Right ventricle myocardium superior (tissue), 1 donor: ENCODE measurements around the gene EIF5. TPM values are rescaled to one million over a fixed set of nuclear protein-coding genes. Genes with fewer than 3 reads are reported as not detected.
A peak's percentile ranks its signal among the peaks of the same experiment; 100 is the strongest.
"Not testable (repeated sequence)": the region's sequence is repeated elsewhere in the genome, so short reads cannot be mapped to it uniquely, and the experiment has no call there.

ENCODE experiments used
- ATAC-seq: fragments of 200-7000 bp; cut with Tn5 transposase; one replicate; pipeline ENCODE4 v1.9.1; 2020; ENCODE audit warnings: mild to moderate bottlenecking; ENCODE audit not compliant: poor library complexity
- DNase-seq: peaks from one replicate; pipeline ENCODE4 v3.0.0-alpha.2; 2020
- intact Hi-C: fragments of 100-400 bp; cut with DNase I; formaldehyde crosslinking; loops from one replicate; pipeline ENCODE4 v1.11.2; 2022
- total RNA-seq: library from RNA; stranded (reverse); fragmentation: NEBNext Ultra II Directional; extraction: Animal tissue kit (Norgen Biotek cat#: 25700); gene quantifications from one replicate; pipeline ENCODE4 v1.2.1, GENCODE V29; 2021
- donor health status: DM: no; HTN: yes; CAD: no; lungs with severe emphysema.

The EIF5 gene
- total RNA-seq, 1 donor from 2014 or later = 234 TPM

DNA sequence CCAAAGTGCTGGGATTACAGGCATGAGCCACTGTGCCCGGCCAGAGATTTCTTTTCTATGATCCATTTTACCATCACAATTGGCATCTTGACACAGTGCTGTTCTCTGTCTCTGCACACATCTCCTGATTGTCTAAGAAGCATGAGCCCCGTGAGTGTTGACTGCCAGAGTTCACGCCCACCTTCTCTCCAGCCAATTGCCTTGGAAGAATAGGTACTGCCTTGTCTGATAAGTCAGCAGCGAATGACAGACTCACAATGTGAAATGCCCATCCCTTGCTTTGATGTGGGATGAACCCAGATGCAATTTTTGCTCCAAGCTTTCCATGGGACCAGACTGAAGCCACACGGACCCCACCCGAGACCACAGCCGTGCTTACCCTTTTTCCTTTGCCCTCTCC lies 19.3 kb downstream of the EIF5 start:
- ATAC-seq (no peak), DNase-seq (no peak)
- intact Hi-C loops = no loop called here

DNA sequence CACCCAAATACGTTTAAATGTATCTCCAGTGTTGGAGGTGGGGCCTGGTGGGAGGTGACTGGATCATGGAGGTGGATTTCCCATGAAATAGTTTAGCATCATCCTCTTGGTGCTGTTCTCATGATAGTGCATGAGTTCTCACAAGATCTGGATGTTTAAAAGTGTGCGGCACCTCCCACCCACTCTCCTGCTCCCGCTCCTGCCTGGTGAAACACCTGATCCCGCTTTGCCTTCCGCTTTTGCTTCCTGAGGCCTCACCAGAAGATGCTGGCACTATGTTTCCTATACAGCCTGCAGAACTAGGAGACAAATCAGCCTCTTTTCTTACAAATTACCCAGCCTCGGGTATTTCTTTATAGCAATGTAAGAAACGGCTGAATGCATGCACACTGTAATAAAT lies 20.1 kb downstream of the EIF5 start:
- no peak for ATAC-seq
- intact Hi-C loops = no loop called here
- no peak for DNase-seq

GRCh38 chr14:103356024-103356682 lies 22.1 kb downstream of the EIF5 start:
- DNase-seq (no peak), ATAC-seq (peak; percentile 45)
- intact Hi-C loops = no loop called here

GRCh38 chr14:103357552-103357951 lies 23.5 kb downstream of the EIF5 start:
- intact Hi-C loops, DNase-seq, ATAC-seq: not testable (repeated sequence)

DNA sequence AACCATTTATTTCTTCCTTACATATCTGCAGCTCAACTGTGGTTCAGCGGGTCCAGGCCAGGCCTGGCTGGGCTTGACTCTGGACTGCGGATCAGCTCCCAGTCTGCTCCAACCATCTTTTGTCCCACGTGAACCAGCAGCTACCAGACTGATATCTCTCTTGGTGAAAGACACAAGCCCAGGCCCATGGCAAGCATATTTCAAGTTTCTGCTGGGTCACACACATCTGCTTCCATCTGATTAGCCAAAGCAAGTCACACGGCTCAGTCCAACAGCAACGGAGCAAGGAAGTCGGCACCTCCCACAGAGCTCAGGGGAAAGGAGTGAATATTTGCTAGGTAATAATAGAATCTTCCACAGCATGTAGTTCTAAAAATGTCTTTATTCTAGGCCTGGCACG lies 26.5 kb downstream of the EIF5 start:
- intact Hi-C loops = no loop called here
- ATAC-seq (no peak), DNase-seq (no peak)

DNA sequence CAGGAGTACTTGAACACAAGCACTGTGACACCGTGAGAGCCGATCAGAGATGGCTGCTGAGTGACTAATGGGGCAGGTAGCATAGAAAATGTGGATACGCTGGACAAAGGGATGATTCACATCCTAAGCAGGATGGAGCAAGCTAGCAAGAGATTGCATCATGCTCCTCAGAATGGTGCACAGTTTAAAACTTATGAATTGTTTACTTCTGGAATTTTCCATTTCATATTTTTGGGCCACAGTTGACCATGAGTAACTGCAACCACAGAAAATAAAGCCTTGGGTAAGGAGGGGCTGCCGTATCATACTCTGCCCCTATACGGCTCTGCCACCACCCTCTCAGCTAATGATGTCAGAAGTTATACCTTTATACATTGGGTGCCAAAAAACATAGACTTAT lies 27.8 kb downstream of the EIF5 start:
- intact Hi-C loops = no loop called here
- DNase-seq (no peak), ATAC-seq (no peak)

GRCh38 chr14:103362780-103363179 lies 28.7 kb downstream of the EIF5 start:
- intact Hi-C loops = no loop called here
- no peak for DNase-seq
- no peak for ATAC-seq

DNA sequence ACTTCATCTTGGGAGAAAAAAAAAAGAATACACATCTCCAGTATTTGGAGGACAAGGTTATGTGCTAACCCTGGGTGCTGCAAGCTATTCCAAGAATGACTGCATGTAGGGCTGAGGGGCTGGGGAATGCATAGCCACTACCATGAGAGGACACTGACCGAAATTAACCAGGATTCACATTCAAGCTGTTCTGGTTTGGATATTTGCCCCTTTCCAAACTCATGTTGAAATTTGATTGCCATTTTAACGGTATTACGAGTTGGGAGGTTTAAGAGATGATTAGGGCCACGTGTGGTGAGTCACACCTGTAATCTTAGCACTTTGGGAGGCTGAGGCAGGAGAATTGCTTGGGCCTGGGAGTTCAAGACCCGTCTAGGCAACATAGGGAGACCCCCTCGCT lies 32.7 kb downstream of the EIF5 start:
- intact Hi-C loops = no loop called here
- ATAC-seq = no peak
- no peak for DNase-seq

DNA sequence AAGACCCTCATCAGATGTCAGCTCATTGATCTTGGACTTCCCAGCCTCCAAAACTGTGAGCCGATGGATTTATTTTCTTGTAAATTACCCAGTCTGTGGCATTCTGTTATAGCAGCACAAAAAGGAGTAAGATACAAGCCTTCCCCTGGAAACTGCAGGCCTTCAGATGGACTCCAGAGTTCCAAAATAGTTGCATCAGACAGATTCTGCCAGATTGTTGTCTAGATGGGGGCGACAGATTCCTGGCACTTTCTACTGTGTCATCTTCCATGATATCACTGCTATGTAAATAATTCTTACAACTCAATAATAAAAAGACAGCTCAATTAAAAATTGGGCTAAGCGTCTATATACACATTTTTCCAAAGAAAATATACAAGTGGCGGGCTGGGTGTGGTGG lies 34.0 kb downstream of the EIF5 start:
- no peak for DNase-seq
- intact Hi-C loops = no loop called here

GRCh38 chr14:103370087-103370486 lies 36.0 kb downstream of the EIF5 start:
- DNase-seq (no peak), ATAC-seq (no peak)
- intact Hi-C loops = no loop called here

More for the DNA sequence above, 34.0 kb downstream of the EIF5 start:
- ATAC-seq = no peak

DNA sequence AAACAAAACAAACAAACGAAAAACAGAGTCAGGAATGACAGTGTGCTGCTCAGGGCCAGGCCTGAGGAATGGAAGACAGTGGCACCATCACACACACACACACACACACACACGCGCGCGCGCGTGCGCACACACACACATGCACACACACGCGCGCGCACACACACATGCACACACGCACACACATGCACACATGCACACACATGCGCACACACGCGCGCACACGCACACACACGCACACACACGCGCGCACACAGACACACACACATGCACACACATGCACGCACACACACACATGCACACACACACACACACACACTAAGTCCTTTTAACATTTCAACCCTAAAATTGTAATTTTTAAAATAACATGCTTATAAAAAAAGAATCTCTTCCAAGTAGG lies 38.0 kb downstream of the EIF5 start:
- ATAC-seq (no peak), DNase-seq (no peak)
- intact Hi-C loops = no loop called here

DNA sequence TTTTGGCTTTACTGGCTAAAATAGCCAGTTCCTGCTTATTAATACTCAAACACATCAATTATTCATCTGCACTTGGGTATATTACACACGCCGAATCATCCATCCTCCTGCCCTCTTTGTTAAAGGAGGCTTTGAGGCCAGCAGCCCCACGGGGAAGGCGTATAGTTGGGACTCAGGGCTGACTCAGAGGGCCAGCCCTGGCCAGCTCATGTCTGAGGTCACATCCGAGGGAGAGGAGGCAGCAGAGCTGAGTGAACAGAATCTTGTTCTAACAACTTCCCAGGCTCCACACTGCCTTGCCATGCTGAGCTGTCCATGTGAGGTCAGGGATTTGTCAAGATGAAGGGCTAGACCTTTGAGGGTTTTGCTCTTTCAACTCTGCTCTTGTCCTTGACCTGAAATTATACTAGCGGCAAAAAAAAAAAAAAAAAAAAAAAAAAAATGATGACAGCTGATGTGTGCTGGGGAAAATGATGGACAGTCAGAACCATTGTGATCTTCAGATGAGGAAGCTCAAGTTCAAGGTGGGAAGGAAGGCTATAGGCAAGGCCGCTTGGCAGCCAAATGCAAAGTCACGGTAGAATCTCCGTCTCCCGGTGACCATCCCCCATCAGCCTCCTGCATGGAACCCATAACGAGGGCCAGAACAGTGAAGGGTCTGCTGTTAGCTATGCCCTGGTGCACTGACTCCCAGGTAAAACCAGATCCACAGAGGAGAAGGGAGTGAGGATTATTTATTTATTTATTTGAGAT lies 38.7 kb downstream of the EIF5 start:
- intact Hi-C loops = no loop called here
- no peak for DNase-seq
- ATAC-seq = no peak

DNA sequence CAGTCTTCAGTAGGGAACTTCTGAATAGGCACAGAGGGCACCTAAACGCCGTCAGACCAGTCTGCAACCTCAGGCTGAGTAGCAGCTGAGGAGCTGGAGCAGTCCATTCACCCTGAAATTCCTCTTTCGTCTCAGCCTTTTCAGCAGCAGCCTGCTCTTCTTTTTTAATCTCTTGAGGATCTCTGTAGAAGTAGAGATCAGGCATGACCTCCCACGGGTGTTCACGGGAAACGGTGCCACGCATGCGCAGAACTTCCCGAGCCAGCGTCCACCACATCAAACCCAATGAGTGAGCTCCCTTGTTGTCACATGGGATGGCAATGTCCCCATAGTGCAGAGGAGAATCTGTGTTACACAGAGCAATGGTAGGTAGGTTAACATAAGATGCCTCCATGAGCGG lies 40.1 kb downstream of the EIF5 start:
- intact Hi-C loops = no loop called here
- no peak for ATAC-seq
- no peak for DNase-seq

- no peak for ATAC-seq
- intact Hi-C loops = no loop called here
- no peak for DNase-seq
These were observed 43.5 kb downstream of the EIF5 start for GRCh38 chr14:103377522-103378037.

DNA sequence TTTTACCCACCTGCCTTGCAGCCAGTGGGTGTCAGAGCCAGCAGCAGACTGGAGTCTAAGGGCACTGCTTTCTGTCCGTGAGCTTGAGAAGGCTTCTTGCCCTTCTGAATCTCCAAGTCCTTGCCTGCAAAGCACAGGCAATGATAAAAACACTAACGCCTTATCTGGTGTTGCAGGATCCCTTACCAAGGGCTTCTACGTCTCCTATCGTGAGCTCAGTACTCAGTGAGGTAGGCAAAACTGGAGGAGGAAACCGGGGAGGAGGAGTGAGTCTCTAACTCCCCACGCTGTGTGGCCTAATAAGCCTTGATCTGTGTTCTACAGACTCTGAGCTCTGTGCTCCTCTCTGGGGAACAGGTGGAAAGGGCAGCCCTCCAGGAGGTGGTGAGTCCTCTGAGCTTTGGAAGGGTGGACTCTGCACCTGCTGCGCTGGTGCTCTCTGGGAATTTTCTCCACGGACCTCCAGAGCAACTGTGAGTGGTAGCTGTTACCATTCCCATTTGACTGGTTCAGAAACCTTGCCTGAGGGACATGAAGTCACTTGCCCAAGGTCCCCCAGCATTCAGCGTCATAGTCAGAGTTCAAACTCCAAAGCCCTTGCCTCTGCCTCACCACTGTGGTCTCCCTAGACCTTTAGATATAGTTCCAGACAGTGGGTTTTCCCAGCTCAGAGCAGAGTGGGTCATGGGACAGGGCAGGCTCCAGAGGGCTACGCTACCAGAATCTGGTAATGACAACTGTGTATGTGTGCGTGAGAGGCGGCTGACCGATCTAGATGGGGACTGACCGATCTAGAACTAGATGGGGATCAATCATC lies 44.2 kb downstream of the EIF5 start:
- DNase-seq (no peak), ATAC-seq (no peak)
- intact Hi-C loops = no loop called here

GRCh38 chr14:103380719-103381377 lies 46.8 kb downstream of the EIF5 start:
- DNase-seq = no peak
- intact Hi-C loops = no loop called here
- ATAC-seq = no peak

DNA sequence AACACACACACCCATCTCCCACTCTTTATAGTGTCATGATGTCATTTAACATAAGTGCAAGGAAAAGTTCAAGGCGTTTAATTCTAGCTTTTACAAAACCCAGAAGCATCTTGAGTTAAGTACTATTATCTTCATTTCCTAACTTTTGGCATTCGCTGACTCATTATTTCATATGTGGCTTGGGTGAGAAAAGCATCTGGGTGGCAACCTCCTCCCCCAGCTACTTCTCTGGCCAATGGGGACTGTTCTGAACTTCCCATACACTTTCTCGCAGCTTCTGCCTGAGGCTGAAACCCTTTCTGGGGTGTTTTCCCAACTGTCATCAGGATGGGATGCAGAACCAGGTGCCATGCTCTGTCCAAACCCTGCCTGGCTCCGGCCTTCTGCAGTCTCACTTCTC lies 48.3 kb downstream of the EIF5 start:
- intact Hi-C loops = no loop called here

DNA sequence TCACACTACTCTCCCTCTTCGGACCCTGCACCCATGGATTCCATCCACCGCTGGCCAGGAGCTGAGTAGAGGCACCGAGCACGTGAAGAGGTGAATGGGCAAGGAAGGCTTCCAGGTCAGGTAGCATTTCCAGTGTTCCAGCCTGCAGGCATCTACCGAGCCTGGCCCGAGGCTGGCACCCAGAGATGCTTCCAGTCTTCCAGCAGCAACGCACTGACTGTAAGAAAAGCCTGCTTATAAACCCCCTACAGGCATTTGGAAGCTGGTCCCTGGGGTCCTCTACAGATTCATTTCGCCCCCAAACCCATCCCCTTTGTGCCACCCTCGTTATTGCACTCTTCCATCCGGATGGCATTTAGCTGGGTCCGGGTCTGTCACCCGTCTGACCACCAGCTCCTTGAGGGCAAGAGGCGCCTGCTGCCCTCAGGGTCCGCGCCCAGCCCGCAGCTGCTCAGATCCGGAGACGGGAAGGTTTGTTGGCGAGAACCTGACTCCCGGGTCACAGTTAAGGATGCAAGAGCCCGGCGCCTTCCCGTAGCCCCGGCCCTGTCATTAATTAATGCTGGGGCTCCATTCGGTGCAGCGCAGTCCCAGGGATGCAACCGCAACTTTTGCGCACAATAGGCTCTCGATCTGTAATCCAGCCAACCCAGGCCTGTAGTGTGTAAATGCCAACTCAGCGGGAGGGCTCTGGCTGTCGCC lies 50.6 kb downstream of the EIF5 start:
- intact Hi-C loops = loop anchor here (5.0 kb wide), 1 partner anchor 47 kb away; no protein-coding TSS in a partner anchor
- DNase-seq = no peak
- ATAC-seq = peak; percentile 25

More for the DNA sequence above, 48.3 kb downstream of the EIF5 start:
- DNase-seq = no peak
- no peak for ATAC-seq
